Neural cell (in vitro differentiated cells): ENCODE measurements around the gene DGCR8. TPM values are rescaled to one million over a fixed set of nuclear protein-coding genes. Genes with fewer than 3 reads are reported as not detected.

ENCODE experiments used
- H2AFZ ChIP-seq: fragments of 200-600, 300-800 bp; sonication (generic), shearing (Covaris generic); 2 replicates; pipeline ENCODE4 v1.6.0; 2014; ENCODE audit warnings: low read depth, mild to moderate bottlenecking, antibody characterized with exemption, low read length, moderate library complexity
- H3F3A ChIP-seq: fragments of 200-600 bp; shearing (Covaris generic); 2 replicates; pipeline ENCODE4 v1.6.1; 2016; ENCODE audit warnings: mild to moderate bottlenecking, moderate library complexity, mixed read lengths, antibody characterized with exemption, low read length; ENCODE audit not compliant: insufficient read depth, poor library complexity, severe bottlenecking
- H3K27ac ChIP-seq: fragments of 200-600, 300-800 bp; sonication (generic), shearing (Covaris generic); 2 replicates; pipeline ENCODE4 v1.5.1; 2014; ENCODE audit warnings: mild to moderate bottlenecking, low read length, moderate library complexity
- H3K27me3 ChIP-seq: fragments of 300-800, 200-600 bp; sonication (generic), shearing (Covaris generic); 2 replicates; pipeline ENCODE4 v1.6.0; 2014; ENCODE audit warnings: mild to moderate bottlenecking, low read depth, low read length, moderate library complexity; ENCODE audit not compliant: insufficient read depth
- H3K36me3 ChIP-seq: fragments of 300-800, 200-600 bp; sonication (generic), shearing (Covaris generic); 2 replicates; pipeline ENCODE4 v1.5.1; 2014; ENCODE audit warnings: mild to moderate bottlenecking, antibody characterized with exemption, low read length, moderate library complexity; ENCODE audit not compliant: insufficient read depth
- H3K4me2 ChIP-seq: fragments of 300-800, 200-600 bp; sonication (generic), shearing (Covaris generic); 2 replicates; pipeline ENCODE4 v1.6.0; 2014; ENCODE audit warnings: mild to moderate bottlenecking, low read length
- H3K4me3 ChIP-seq: fragments of 300-800, 200-600 bp; sonication (generic), shearing (Covaris generic); 2 replicates; pipeline ENCODE4 v1.5.1; 2014; ENCODE audit warnings: mild to moderate bottlenecking, low read length, moderate library complexity
- H3K79me2 ChIP-seq: fragments of 200-600 bp; shearing (Covaris generic); replicated peaks from 2 replicates; pipeline ENCODE4 v1.6.0; 2014; ENCODE audit warnings: mild to moderate bottlenecking, low read length, moderate library complexity; ENCODE audit not compliant: insufficient read depth
- H3K9ac ChIP-seq: fragments of 300-800, 200-600 bp; sonication (generic), shearing (Covaris generic); 2 replicates; pipeline ENCODE4 v1.6.1; 2016; ENCODE audit warnings: mild to moderate bottlenecking, low read length, mixed read lengths
- H3K9me2 ChIP-seq: fragments of 200-600 bp; shearing (Covaris generic); 2 replicates; pipeline ENCODE4 v1.6.1; 2016; ENCODE audit warnings: mild to moderate bottlenecking, low read length, mixed read lengths; ENCODE audit not compliant: insufficient read depth
- H3K9me3 ChIP-seq: fragments of 200-600, 300-800 bp; sonication (generic), shearing (Covaris generic); 2 replicates; pipeline ENCODE4 v1.6.1; 2016; ENCODE audit warnings: mild to moderate bottlenecking, mixed run types, low read length, moderate library complexity, mixed read lengths
- H4K20me1 ChIP-seq: fragments of 200-600 bp; shearing (Covaris generic); 2 replicates; pipeline ENCODE4 v1.6.1; 2016; ENCODE audit warnings: mild to moderate bottlenecking, mixed run types; ENCODE audit not compliant: insufficient read depth
- CTCF ChIP-seq: fragments of 450-650 bp; IDR thresholded peaks from 2 replicates; pipeline ENCODE4 v1.5.1; 2014; ENCODE audit warnings: antibody characterized with exemption, mild to moderate bottlenecking, moderate library complexity; ENCODE audit not compliant: poor library complexity, severe bottlenecking
- EP300 ChIP-seq: fragments of 450-650 bp; conservative IDR thresholded peaks from 2 replicates; pipeline ENCODE4 v1.6.1; 2014; ENCODE audit warnings: antibody characterized with exemption, mild to moderate bottlenecking, moderate library complexity; ENCODE audit not compliant: poor library complexity, severe bottlenecking
- EZH2 ChIP-seq: fragments of 200-600, 300-800 bp; shearing (Covaris generic), sonication (generic); IDR thresholded peaks from 2 replicates; pipeline ENCODE4 v1.6.1; 2014; ENCODE audit warnings: antibody characterized with exemption, low read length, borderline replicate concordance, mild to moderate bottlenecking; ENCODE audit not compliant: insufficient read depth, poor library complexity, severe bottlenecking
- MXI1 ChIP-seq: fragments of 450-650 bp; conservative IDR thresholded peaks from 2 replicates; pipeline ENCODE4 v1.6.1; 2014; ENCODE audit warnings: antibody characterized with exemption, mild to moderate bottlenecking; ENCODE audit not compliant: poor library complexity, severe bottlenecking
- POLR2AphosphoS5 ChIP-seq: IDR thresholded peaks from 2 replicates; pipeline ENCODE4 v1.6.1; 2012
- RAD21 ChIP-seq: fragments of 450-650 bp; conservative IDR thresholded peaks from 2 replicates; pipeline ENCODE4 v1.6.1; 2014; ENCODE audit warnings: antibody characterized with exemption, mild to moderate bottlenecking, moderate library complexity
- REST ChIP-seq: IDR thresholded peaks from 2 replicates; pipeline ENCODE4 v1.6.1; 2012; ENCODE audit warnings: borderline replicate concordance
- SMC3 ChIP-seq: fragments of 450-650 bp; conservative IDR thresholded peaks from 2 replicates; pipeline ENCODE4 v1.6.1; 2014; ENCODE audit warnings: antibody characterized with exemption, mild to moderate bottlenecking, moderate library complexity; ENCODE audit not compliant: poor library complexity
- TAF1 ChIP-seq: IDR thresholded peaks from 2 replicates; pipeline ENCODE4 v1.6.1; 2012; ENCODE audit warnings: low read depth
- polyA plus RNA-seq: library from polyadenylated mRNA; depleted of rRNA; stranded (reverse); fragments of >200 nt; gene quantifications from 2 replicates; pipeline ENCODE4 v1.2.3, GENCODE V29; 2014

Gene DGCR8
- polyA plus RNA-seq, 1 donor from 2014 or later = 48.9 TPM

GRCh38 chr22:20086763-20087162, 6.7 kb downstream of the DGCR8 start:
- TF ChIP-seq TAF1 = no peak
- no peak for TF ChIP-seq EP300
- no peak for TF ChIP-seq CTCF
- TF ChIP-seq EZH2 = no peak
- TF ChIP-seq REST = no peak
- TF ChIP-seq RAD21 = no peak
- Histone ChIP-seq H3K4me3 (no peak overlapping the region), H2AFZ (no peak overlapping the region), H3K9me2 (no peaks in the 10 kb centered on the region), H3K36me3 (peaks cover 3% of the 10 kb centered on the region), H3K27ac (no peak overlapping the region), H3F3A (no peaks in the 10 kb centered on the region), H3K79me2 (peaks cover 45% of the 10 kb centered on the region), H3K4me2 (no peak overlapping the region), H3K27me3 (no peaks in the 10 kb centered on the region), H3K9ac (no peak overlapping the region), H3K9me3 (no peaks in the 10 kb centered on the region), H4K20me1 (peaks cover 23% of the 10 kb centered on the region)

- Histone ChIP-seq H2AFZ (no peak overlapping the region), H3K27ac (no peak overlapping the region), H3K4me2 (no peak overlapping the region), H3K27me3 (no peaks in the 10 kb centered on the region), H3F3A (no peaks in the 10 kb centered on the region), H4K20me1 (peaks cover 23% of the 10 kb centered on the region), H3K9ac (no peak overlapping the region), H3K9me2 (no peaks in the 10 kb centered on the region), H3K79me2 (peaks cover 38% of the 10 kb centered on the region), H3K9me3 (no peaks in the 10 kb centered on the region), H3K4me3 (no peak overlapping the region), H3K36me3 (peaks cover 3% of the 10 kb centered on the region)
- TF ChIP-seq POLR2AphosphoS5 (no peak), REST (no peak), CTCF (no peak), RAD21 (no peak), EZH2 (no peak), MXI1 (no peak), EP300 (no peak), SMC3 (no peak), TAF1 (no peak)
These were observed 7.5 kb downstream of the DGCR8 start for GRCh38 chr22:20087319-20088262.
